ENCODE measurements around the gene RIMOC1. TPM values are rescaled to one million over a fixed set of nuclear protein-coding genes. Genes with fewer than 3 reads are reported as not detected.

Gene RIMOC1, protein sequence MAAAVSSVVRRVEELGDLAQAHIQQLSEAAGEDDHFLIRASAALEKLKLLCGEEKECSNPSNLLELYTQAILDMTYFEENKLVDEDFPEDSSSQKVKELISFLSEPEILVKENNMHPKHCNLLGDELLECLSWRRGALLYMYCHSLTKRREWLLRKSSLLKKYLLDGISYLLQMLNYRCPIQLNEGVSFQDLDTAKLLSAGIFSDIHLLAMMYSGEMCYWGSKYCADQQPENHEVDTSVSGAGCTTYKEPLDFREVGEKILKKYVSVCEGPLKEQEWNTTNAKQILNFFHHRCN
- 10 to 100 TPM; 14.1 to 19.1 (median 15.0) TPM for total RNA-seq

- 0 to 1% methylated on average over 41 to 54 of the region's 55 CpGs for WGBS, 2 donors
- peak within 1 kb of the TSS; percentile 68 for H3K4me3 ChIP-seq (ENCODE audit: low read depth, poor library complexity, severe bottlenecking)
- TF ChIP-seq, protein P1, sequence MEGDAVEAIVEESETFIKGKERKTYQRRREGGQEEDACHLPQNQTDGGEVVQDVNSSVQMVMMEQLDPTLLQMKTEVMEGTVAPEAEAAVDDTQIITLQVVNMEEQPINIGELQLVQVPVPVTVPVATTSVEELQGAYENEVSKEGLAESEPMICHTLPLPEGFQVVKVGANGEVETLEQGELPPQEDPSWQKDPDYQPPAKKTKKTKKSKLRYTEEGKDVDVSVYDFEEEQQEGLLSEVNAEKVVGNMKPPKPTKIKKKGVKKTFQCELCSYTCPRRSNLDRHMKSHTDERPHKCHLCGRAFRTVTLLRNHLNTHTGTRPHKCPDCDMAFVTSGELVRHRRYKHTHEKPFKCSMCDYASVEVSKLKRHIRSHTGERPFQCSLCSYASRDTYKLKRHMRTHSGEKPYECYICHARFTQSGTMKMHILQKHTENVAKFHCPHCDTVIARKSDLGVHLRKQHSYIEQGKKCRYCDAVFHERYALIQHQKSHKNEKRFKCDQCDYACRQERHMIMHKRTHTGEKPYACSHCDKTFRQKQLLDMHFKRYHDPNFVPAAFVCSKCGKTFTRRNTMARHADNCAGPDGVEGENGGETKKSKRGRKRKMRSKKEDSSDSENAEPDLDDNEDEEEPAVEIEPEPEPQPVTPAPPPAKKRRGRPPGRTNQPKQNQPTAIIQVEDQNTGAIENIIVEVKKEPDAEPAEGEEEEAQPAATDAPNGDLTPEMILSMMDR (IDR thresholded peaks at IDR 0.05) = no peak
- peak in 1 of 2 donors; percentile 78 for TF ChIP-seq POLR2A (IDR thresholded peaks at IDR 0.05)
- DNase-seq (ENCODE audit: low spot score in 2 of 2) = peak; percentile 99 to 100
- intact Hi-C loops (cut with DNase I; ENCODE audit: low total_unique reads) = no loop called here
These were observed at the start of gene RIMOC1 for GRCh38 chr5:41903892-41904799. Gene RIMOC1 (plus strand): TSS chr5:41904344. CDS start chr5:41904368, 24 bp downstream.

DNA sequence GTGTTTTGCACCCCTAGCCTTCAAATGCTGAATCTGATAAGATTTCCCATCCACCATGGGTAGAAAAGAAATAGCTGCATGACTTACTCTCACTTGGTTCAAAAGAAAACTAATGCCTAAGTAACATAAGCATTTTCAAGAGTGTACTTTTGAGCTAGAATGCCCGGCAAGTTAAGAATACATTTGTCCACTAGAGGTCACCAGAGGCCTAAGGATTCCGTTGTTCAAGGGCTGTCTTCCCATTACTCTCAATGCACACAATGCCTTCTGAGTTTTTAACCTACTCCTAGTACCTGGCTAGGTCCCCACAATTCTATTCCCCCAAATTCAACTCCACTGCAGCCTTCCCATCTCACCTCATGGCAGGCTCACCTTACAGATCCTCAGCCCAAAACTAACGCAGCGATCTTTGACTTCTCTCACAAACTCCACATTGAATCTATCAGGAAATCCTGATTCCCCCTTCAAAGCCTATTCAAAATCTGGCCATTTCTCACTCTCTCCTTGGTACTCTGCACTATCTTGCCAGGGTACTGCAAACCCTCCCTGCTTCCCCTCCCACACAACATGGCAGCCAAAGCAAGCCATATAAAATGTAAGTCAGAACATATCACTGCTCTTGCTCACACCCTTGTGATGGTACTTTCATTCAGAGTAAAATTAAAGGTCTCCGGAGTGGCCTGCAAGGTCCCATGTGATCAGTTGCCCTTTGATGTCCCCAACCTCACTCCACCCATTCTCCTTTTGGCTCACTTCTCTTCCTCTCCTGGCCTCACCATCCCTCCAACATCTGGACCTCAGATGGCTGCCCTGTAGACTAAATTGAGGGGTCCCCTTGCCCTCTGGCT is 47.3 kb upstream of the RIMOC1 start:
- no peak overlapping the region for H3K4me3 ChIP-seq (ENCODE audit: low read depth, poor library complexity, severe bottlenecking)
- intact Hi-C loops (cut with DNase I; ENCODE audit: low total_unique reads) = no loop called here
- DNase-seq (ENCODE audit: low spot score in 2 of 2) = peak in 1 of 2 donors; percentile 61
- no peak for TF ChIP-seq POLR2A (IDR thresholded peaks at IDR 0.05)
- TF ChIP-seq, protein P1 (IDR thresholded peaks at IDR 0.05) = peak in 1 of 3 donors; percentile 12
- 48 to 51% methylated on average over 5 of the region's 5 CpGs for WGBS, 2 donors

DNA sequence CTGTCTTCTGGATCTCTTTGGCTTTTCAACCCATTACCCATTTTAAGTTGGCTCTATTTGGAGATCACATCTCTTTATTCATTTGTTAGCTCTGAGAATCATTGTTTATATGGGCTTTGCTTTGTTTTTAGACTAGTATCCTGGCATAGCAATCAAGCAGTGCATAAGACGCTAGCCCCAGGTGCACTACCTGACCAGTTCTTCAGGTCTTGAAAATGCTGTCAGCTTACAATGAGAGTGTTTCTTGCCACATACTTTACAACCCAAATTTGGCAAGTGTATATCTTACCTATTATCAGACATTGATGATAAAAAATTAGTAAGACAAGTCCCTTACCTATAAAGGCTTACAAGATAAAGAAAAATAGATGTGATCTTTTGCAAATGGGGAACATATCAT is 46.2 kb upstream of the RIMOC1 start:
- H3K4me3 ChIP-seq (ENCODE audit: low read depth, poor library complexity, severe bottlenecking) = no peak overlapping the region
- intact Hi-C loops (cut with DNase I; ENCODE audit: low total_unique reads) = no loop called here
- 62 to 64% methylated on average over 1 of the region's 1 CpG for WGBS, 2 donors
- TF ChIP-seq, protein P1 (IDR thresholded peaks at IDR 0.05) = no peak
- no peak for TF ChIP-seq POLR2A (IDR thresholded peaks at IDR 0.05)
- DNase-seq (ENCODE audit: low spot score in 2 of 2) = no peak

DNA sequence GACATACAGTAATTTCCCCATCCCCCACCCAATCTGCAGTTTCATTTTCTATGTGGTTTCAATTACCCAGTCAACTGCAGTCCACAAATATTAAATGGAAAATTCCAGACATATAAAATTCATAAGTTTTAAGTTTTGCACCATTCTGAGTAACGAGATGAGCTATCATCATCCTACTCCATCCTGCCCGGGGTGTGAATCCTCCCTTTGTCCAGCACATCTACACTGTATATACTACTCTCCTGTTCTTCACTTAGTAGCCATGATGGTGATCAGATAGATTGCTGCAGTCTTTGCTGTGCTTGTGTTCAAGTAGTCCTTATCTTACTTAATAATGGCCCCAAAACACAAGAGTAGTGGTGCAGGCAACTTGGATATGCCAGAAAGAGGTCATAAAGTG is 45.3 kb upstream of the RIMOC1 start:
- 70 to 79% methylated on average over 2 of the region's 2 CpGs for WGBS, 2 donors
- no peak for DNase-seq (ENCODE audit: low spot score in 2 of 2)
- TF ChIP-seq POLR2A (IDR thresholded peaks at IDR 0.05) = no peak
- TF ChIP-seq, protein P1 (IDR thresholded peaks at IDR 0.05) = no peak
- no peak overlapping the region for H3K4me3 ChIP-seq (ENCODE audit: low read depth, poor library complexity, severe bottlenecking)
- intact Hi-C loops (cut with DNase I; ENCODE audit: low total_unique reads) = no loop called here

DNA sequence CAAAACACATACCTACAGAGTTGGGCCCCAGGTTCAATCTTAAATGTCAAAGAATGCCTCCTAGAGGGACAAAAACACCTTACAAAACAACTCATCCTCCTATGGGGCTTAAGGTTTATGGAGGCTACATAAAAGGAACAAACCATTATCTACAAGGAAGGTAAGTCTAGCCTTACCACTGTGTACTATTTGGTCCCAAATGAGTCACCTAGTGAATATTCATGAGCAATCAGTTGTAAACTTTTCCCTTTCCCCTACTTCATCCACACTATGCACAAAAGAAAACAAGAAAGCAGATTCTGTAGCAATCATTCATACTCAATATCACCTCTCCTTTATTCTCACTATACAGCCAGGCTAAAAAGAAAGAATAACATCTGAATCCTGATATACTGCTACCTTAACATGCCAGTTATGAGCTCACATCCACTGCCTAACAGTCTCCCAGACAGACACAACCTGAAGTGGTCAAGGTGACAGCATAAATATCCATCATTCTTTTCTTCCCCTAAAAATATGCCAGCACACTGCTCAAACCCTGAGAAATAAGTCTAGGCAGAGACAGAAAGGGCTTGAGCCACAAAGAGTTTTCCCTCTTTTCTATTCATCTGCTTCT is 40.2 kb upstream of the RIMOC1 start:
- TF ChIP-seq, protein P1 (IDR thresholded peaks at IDR 0.05) = no peak
- no peak for TF ChIP-seq POLR2A (IDR thresholded peaks at IDR 0.05)
- DNase-seq (ENCODE audit: low spot score in 2 of 2) = no peak
- intact Hi-C loops (cut with DNase I; ENCODE audit: low total_unique reads) = no loop called here
- H3K4me3 ChIP-seq (ENCODE audit: low read depth, poor library complexity, severe bottlenecking) = no peak overlapping the region
